DND-41 (cell line): ENCODE measurements around the gene HABP4.

Source experiments
- ATAC-seq: fragments of 200-7000 bp; cut with Tn5 transposase; 3 replicates; pipeline ENCODE4 v1.9.1; 2021; ENCODE audit warnings: low read depth; ENCODE audit not compliant: insufficient read depth
- DNase-seq: peaks from one replicate; pipeline ENCODE4 v3.0.0-alpha.2; 2020
- H2AFZ ChIP-seq: 2 replicates; pipeline ENCODE4 v1.6.0; 2012; ENCODE audit warnings: low read depth, low read length
- H3K27ac ChIP-seq: 2 replicates; pipeline ENCODE4 v1.5.1; 2012; ENCODE audit warnings: low read length, inconsistent platforms
- H3K27me3 ChIP-seq: fragments of 200-600 bp; sonication (generic); 2 replicates; pipeline ENCODE4 v1.6.0; 2012; ENCODE audit warnings: low read length, mild to moderate bottlenecking, inconsistent platforms; ENCODE audit not compliant: insufficient read depth, poor library complexity
- H3K36me3 ChIP-seq: 2 replicates; pipeline ENCODE4 v1.5.1; 2012; ENCODE audit warnings: low read length, inconsistent platforms; ENCODE audit not compliant: insufficient read depth
- H3K4me1 ChIP-seq: 2 replicates; pipeline ENCODE4 v1.5.1; 2012; ENCODE audit warnings: mild to moderate bottlenecking, low read length; ENCODE audit not compliant: insufficient read depth
- H3K4me2 ChIP-seq: 2 replicates; pipeline ENCODE4 v1.6.0; 2012; ENCODE audit warnings: mild to moderate bottlenecking, moderate library complexity, low read length, inconsistent platforms; ENCODE audit not compliant: insufficient read depth
- H3K4me3 ChIP-seq, 2 experiments: fragments of 200-600 bp in 1 of 2; shearing (Covaris generic) in 1 of 2; 2 replicates each; pipeline ENCODE4 v1.5.1; 2012 to 2016; ENCODE audit warnings: inconsistent platforms in 2 of 2, low read length in 2 of 2, mild to moderate bottlenecking in 2 of 2, low read depth in 1 of 2, moderate library complexity in 1 of 2
- H3K79me2 ChIP-seq: 2 replicates; pipeline ENCODE4 v1.6.0; 2012; ENCODE audit warnings: low read length, inconsistent platforms; ENCODE audit not compliant: insufficient read depth
- H3K9ac ChIP-seq: 2 replicates; pipeline ENCODE4 v1.6.0; 2012; ENCODE audit warnings: low read depth, mild to moderate bottlenecking, inconsistent platforms, low read length, moderate library complexity
- H3K9me3 ChIP-seq: 2 replicates; pipeline ENCODE4 v1.5.1; 2012; ENCODE audit warnings: low read length, moderate library complexity, mild to moderate bottlenecking, inconsistent platforms; ENCODE audit not compliant: insufficient read depth, severe bottlenecking
- H4K20me1 ChIP-seq: 2 replicates; pipeline ENCODE4 v1.6.0; 2012; ENCODE audit warnings: low read length; ENCODE audit not compliant: insufficient read depth
- EZH2 ChIP-seq: IDR thresholded peaks from 3 replicates; pipeline ENCODE4 v1.6.1; 2012; ENCODE audit warnings: borderline replicate concordance, low read depth, mild to moderate bottlenecking, moderate library complexity, low read length, inconsistent platforms; ENCODE audit not compliant: severe bottlenecking
- TF ChIP-seq, protein P1 (sequence below): IDR thresholded peaks from 2 replicates; pipeline ENCODE4 v1.5.1; 2012; ENCODE audit warnings: borderline replicate concordance, low read length, moderate library complexity, mild to moderate bottlenecking; ENCODE audit not compliant: poor library complexity, severe bottlenecking; ENCODE audit errors: extremely low read depth

Gene HABP4

DNA sequence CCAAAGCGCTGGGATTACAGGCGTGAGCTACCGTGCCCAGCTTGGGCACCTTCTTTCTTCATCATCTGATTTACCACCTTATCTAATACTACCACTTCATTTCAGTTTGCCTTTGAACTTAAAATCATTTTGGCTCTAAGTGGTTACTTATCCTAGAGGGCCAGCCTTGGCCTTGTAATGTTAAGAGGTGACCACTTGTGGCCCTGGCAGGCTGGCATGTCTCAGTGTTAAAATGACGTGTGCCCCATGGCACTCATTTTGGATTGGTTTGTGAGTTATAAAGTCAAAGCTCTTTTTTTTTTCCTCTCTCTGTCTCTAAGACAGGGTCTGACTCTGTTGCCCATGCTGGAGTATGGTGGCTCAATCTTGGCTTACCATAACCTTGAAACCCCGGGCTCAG lies 17.8 kb downstream of the HABP4 start:
- Histone ChIP-seq H2AFZ (no peak overlapping the region), H4K20me1 (no peaks in the 10 kb centered on the region), H3K27ac (no peak overlapping the region), H3K4me1 (no peaks in the 10 kb centered on the region), H3K79me2 (no peaks in the 10 kb centered on the region), H3K27me3 (no peaks in the 10 kb centered on the region), H3K36me3 (no peaks in the 10 kb centered on the region; the same call in 1 of the 2 replicates), H3K9me3 (no peaks in the 10 kb centered on the region), H3K4me2 (no peak overlapping the region), H3K4me3 (no peak overlapping the region), H3K9ac (no peak overlapping the region)
- DNase-seq (no peak), ATAC-seq (no peak)
- TF ChIP-seq, protein P1, sequence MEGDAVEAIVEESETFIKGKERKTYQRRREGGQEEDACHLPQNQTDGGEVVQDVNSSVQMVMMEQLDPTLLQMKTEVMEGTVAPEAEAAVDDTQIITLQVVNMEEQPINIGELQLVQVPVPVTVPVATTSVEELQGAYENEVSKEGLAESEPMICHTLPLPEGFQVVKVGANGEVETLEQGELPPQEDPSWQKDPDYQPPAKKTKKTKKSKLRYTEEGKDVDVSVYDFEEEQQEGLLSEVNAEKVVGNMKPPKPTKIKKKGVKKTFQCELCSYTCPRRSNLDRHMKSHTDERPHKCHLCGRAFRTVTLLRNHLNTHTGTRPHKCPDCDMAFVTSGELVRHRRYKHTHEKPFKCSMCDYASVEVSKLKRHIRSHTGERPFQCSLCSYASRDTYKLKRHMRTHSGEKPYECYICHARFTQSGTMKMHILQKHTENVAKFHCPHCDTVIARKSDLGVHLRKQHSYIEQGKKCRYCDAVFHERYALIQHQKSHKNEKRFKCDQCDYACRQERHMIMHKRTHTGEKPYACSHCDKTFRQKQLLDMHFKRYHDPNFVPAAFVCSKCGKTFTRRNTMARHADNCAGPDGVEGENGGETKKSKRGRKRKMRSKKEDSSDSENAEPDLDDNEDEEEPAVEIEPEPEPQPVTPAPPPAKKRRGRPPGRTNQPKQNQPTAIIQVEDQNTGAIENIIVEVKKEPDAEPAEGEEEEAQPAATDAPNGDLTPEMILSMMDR, result no peak
- TF ChIP-seq EZH2, result no peak

DNA sequence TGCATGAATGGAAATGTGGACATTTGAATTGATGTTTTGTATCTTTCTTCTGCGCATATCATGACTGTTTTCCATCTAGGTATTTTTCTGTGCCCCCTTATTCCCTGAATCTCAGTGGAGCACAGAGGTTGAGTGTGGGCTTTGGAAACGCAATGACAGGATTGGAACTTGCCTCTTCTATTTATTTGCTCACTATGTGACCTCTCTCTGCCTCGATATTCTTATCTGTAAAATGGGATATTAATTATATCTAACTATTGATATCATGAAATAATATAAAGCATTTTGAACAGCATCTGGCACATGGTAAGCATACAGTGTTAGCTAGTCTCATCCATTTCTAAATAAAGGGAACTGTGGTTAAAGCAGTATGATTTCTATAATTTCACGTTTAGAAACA lies 26.0 kb downstream of the HABP4 start:
- Histone ChIP-seq H3K27ac (no peak overlapping the region), H4K20me1 (no peaks in the 10 kb centered on the region), H2AFZ (no peak overlapping the region), H3K9me3 (no peaks in the 10 kb centered on the region), H3K36me3 (no peaks in the 10 kb centered on the region; the same call in 1 of the 2 replicates), H3K9ac (no peak overlapping the region), H3K79me2 (no peaks in the 10 kb centered on the region), H3K27me3 (no peaks in the 10 kb centered on the region), H3K4me1 (no peaks in the 10 kb centered on the region), H3K4me3 (no peak overlapping the region), H3K4me2 (no peak overlapping the region)
- no peak for DNase-seq
- no peak for ATAC-seq
- TF ChIP-seq EZH2, result no peak
- TF ChIP-seq, protein P1, result no peak

GRCh38 chr9:96476591-96476990 lies 26.6 kb downstream of the HABP4 start:
- DNase-seq, result no peak
- Histone ChIP-seq H4K20me1 (no peaks in the 10 kb centered on the region), H3K79me2 (no peaks in the 10 kb centered on the region), H2AFZ (no peak overlapping the region), H3K9me3 (no peaks in the 10 kb centered on the region), H3K27me3 (no peaks in the 10 kb centered on the region), H3K27ac (no peak overlapping the region), H3K36me3 (no peaks in the 10 kb centered on the region; the same call in 1 of the 2 replicates), H3K4me1 (no peaks in the 10 kb centered on the region), H3K4me2 (no peak overlapping the region), H3K4me3 (no peak overlapping the region), H3K9ac (no peak overlapping the region)
- TF ChIP-seq, protein P1, result no peak
- TF ChIP-seq EZH2, result no peak
- ATAC-seq, result no peak

DNA sequence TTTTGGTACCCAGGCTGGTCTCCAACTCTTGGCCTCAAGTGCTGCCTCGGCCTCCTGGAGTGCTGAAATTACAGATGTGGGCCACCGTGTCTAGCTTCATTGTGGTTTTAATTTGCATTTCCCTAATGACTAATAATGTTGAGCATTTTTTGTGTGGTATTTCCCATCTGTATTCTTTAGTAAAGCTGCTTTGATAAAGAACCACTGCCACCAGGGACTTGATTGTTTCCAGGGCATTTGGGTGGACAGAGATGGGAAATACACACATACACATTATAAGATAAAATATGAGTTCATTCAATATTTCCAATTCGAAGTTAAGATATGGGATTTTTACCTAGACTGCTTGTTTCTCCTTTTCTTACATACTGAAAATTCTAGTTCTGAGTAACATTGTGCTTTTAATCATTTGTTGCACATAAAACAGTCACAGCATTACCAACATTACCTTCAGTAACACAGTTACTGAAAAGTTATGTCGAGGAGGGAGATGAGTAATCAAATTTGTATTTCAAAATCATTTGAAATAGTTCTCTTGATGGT lies 28.9 kb downstream of the HABP4 start:
- no peaks in the 10 kb centered on the region for H3K4me1 ChIP-seq
- H4K20me1 ChIP-seq, result no peaks in the 10 kb centered on the region
- H3K4me3 ChIP-seq, result no peak overlapping the region
- no peak overlapping the region for H3K27ac ChIP-seq
- TF ChIP-seq, protein P1, result no peak
- TF ChIP-seq EZH2, result no peak
- H3K36me3 ChIP-seq, result no peaks in the 10 kb centered on the region
- no peak for ATAC-seq
- no peaks in the 10 kb centered on the region for H3K9me3 ChIP-seq
- no peaks in the 10 kb centered on the region for H3K27me3 ChIP-seq
- no peak overlapping the region for H2AFZ ChIP-seq
- no peak overlapping the region for H3K9ac ChIP-seq
- H3K79me2 ChIP-seq, result no peaks in the 10 kb centered on the region
- no peak overlapping the region for H3K4me2 ChIP-seq
- DNase-seq, result no peak
